GM13977 (cell line): ENCODE measurements around the gene MACROD2.

Source experiments
- DNase-seq: peaks from one replicate; pipeline ENCODE4 v3.0.0; 2012; ENCODE audit warnings: low spot score
- CTCF ChIP-seq: IDR thresholded peaks from 2 replicates; pipeline ENCODE4 v1.5.1; 2012; ENCODE audit warnings: mild to moderate bottlenecking, control low read depth; ENCODE audit not compliant: insufficient read depth; ENCODE audit errors: extremely low read depth, missing control alignments
- in situ Hi-C: fragments of 300-500 bp; cut with MboI; formaldehyde crosslinking; loops from one replicate; pipeline ENCODE4 v1.12.0; 2022; ENCODE audit warnings: low sequenced_read_pairs, low pct_unique_long_range_greater_than_20kb, mixed read lengths, inconsistent platforms; ENCODE audit not compliant: unreplicated experiment

The MACROD2 gene

GRCh38 chr20:15692570-15692969 is 1697.3 kb downstream of the MACROD2 start:
- in situ Hi-C loops = no loop called here
- TF ChIP-seq CTCF = no peak
- DNase-seq = no peak

- no peak for DNase-seq
- in situ Hi-C loops = loop anchor here (25.0 kb wide), 1 partner anchor 763 kb away; no protein-coding TSS in a partner anchor
- TF ChIP-seq CTCF = peak; percentile 10
Measured at GRCh38 chr20:15699431-15700146, 1704.3 kb downstream of the MACROD2 start.

GRCh38 chr20:15700147-15700765 is 1704.9 kb downstream of the MACROD2 start:
- no peak for DNase-seq
- no peak for TF ChIP-seq CTCF
- in situ Hi-C loops = loop anchor here (25.0 kb wide), 1 partner anchor 762 kb away; no protein-coding TSS in a partner anchor

GRCh38 chr20:15702161-15702560 is 1706.8 kb downstream of the MACROD2 start:
- DNase-seq = no peak
- TF ChIP-seq CTCF = no peak
- in situ Hi-C loops = loop anchor here (25.0 kb wide), 1 partner anchor 760 kb away; no protein-coding TSS in a partner anchor

- in situ Hi-C loops = loop anchor here (25.0 kb wide), 1 partner anchor 759 kb away; no protein-coding TSS in a partner anchor
- no peak for DNase-seq
- no peak for TF ChIP-seq CTCF
Measured at GRCh38 chr20:15703171-15703911, 1708.0 kb downstream of the MACROD2 start.

GRCh38 chr20:15705975-15706374 is 1710.7 kb downstream of the MACROD2 start:
- in situ Hi-C loops = loop anchor here (25.0 kb wide), 1 partner anchor 756 kb away; no protein-coding TSS in a partner anchor
- no peak for DNase-seq
- TF ChIP-seq CTCF = no peak
